Osteocyte (in vitro differentiated cells): ENCODE data around the gene ENTPD5. TPM values are rescaled to one million over a fixed set of nuclear protein-coding genes. Genes with fewer than 3 reads are reported as not detected.
"Not testable (repeated sequence)": the region's sequence is repeated elsewhere in the genome, so short reads cannot be mapped to it uniquely, and the experiment has no call there.

Source experiments
- DNase-seq: peaks from one replicate; pipeline ENCODE4 v3.0.0; 2021; ENCODE audit warnings: mixed read lengths; ENCODE audit not compliant: unreplicated experiment; ENCODE audit errors: extremely low spot score
- H3K27ac Mint-ChIP-seq: one replicate; pipeline ENCODE4 v1.8.0; 2021; ENCODE audit warnings: mild to moderate bottlenecking, mixed read lengths; ENCODE audit not compliant: unreplicated experiment
- H3K27me3 Mint-ChIP-seq: one replicate; pipeline ENCODE4 v1.8.0; 2021; ENCODE audit warnings: mixed read lengths; ENCODE audit not compliant: unreplicated experiment
- H3K36me3 Mint-ChIP-seq: one replicate; pipeline ENCODE4 v1.8.0; 2021; ENCODE audit warnings: mixed read lengths; ENCODE audit not compliant: unreplicated experiment
- H3K4me1 Mint-ChIP-seq: one replicate; pipeline ENCODE4 v1.8.0; 2021; ENCODE audit warnings: mixed read lengths; ENCODE audit not compliant: unreplicated experiment
- H3K4me3 Mint-ChIP-seq: one replicate; pipeline ENCODE4 v1.8.0; 2021; ENCODE audit warnings: mild to moderate bottlenecking, moderate library complexity, mixed read lengths; ENCODE audit not compliant: unreplicated experiment
- H3K9me3 Mint-ChIP-seq: one replicate; pipeline ENCODE4 v1.8.0; 2021; ENCODE audit warnings: mixed read lengths; ENCODE audit not compliant: unreplicated experiment
- CTCF ChIP-seq: fragments of 200-600 bp; sonication (generic); IDR thresholded peaks from 2 replicates; pipeline ENCODE4 v1.5.0; 2021; ENCODE audit warnings: antibody characterized with exemption, mild to moderate bottlenecking, moderate library complexity
- total RNA-seq: library from RNA; stranded (reverse); gene quantifications from 2 replicates; pipeline ENCODE4 v1.2.1, GENCODE V29; 2021

The ENTPD5 gene
- total RNA-seq, 1 donor from 2014 or later: 17.0 TPM

- no peaks in the 10 kb centered on the region for H3K9me3 Mint-ChIP-seq
- H3K4me3 Mint-ChIP-seq: no peak overlapping the region
- peaks cover 22% of the 10 kb centered on the region for H3K36me3 Mint-ChIP-seq
- H3K27me3 Mint-ChIP-seq: no peaks in the 10 kb centered on the region
- no peak overlapping the region for H3K27ac Mint-ChIP-seq
- no peak for DNase-seq
- no peaks in the 10 kb centered on the region for H3K4me1 Mint-ChIP-seq
- no peak for TF ChIP-seq CTCF
Observed at GRCh38 chr14:74008843-74009499, 10.1 kb downstream of the ENTPD5 start.

GRCh38 chr14:74005664-74006063, 13.4 kb downstream of the ENTPD5 start:
- H3K9me3 Mint-ChIP-seq, H3K4me3 Mint-ChIP-seq, H3K27ac Mint-ChIP-seq, H3K4me1 Mint-ChIP-seq, H3K27me3 Mint-ChIP-seq, DNase-seq: not testable (repeated sequence)
- peaks cover 17% of the 10 kb centered on the region for H3K36me3 Mint-ChIP-seq

- Mint-ChIP-seq H3K4me1 (no peaks in the 10 kb centered on the region), H3K27me3 (no peaks in the 10 kb centered on the region), H3K4me3 (no peak overlapping the region), H3K36me3 (peaks cover 24% of the 10 kb centered on the region), H3K9me3 (no peaks in the 10 kb centered on the region), H3K27ac (no peak overlapping the region)
- no peak for TF ChIP-seq CTCF
- DNase-seq: no peak
Observed at GRCh38 chr14:73998726-73999125, 20.4 kb downstream of the ENTPD5 start.

GRCh38 chr14:73997944-73998447, 21.1 kb downstream of the ENTPD5 start:
- DNase-seq: no peak
- TF ChIP-seq CTCF: no peak
- Mint-ChIP-seq H3K4me1 (no peaks in the 10 kb centered on the region), H3K9me3 (no peaks in the 10 kb centered on the region), H3K27ac (no peak overlapping the region), H3K36me3 (peaks cover 20% of the 10 kb centered on the region), H3K4me3 (no peak overlapping the region), H3K27me3 (no peaks in the 10 kb centered on the region)

GRCh38 chr14:73997108-73997943, 21.8 kb downstream of the ENTPD5 start:
- TF ChIP-seq CTCF: no peak
- Mint-ChIP-seq H3K4me1 (no peaks in the 10 kb centered on the region), H3K27me3 (no peaks in the 10 kb centered on the region), H3K4me3 (no peak overlapping the region), H3K36me3 (peaks cover 15% of the 10 kb centered on the region), H3K27ac (no peak overlapping the region), H3K9me3 (no peaks in the 10 kb centered on the region)
- no peak for DNase-seq
